Endothelial cell of umbilical vein (primary cell): Measurements from ENCODE around the gene OR13J1. TPM values are rescaled to one million over a fixed set of nuclear protein-coding genes. Genes with fewer than 3 reads are reported as not detected.

Experiments used
- BruUV-seq: library from RNA; stranded (reverse); fragments of 400-500 nt; replicated peaks from 2 replicates; lab custom pipeline; 2021; lab: Mats Ljungman, UMichigan
- CTCF ChIA-PET: fragments of 300-600, 350-600 bp; sonication (Branson Sonifier 250); formaldehyde crosslinking; loops from one replicate; lab custom pipeline; 2021; ENCODE audit warnings: antibody characterized with exemption, inconsistent platforms; lab: Charles Lee
- POLR2A ChIA-PET: fragments of 300-600, 350-600 bp; sonication (Branson Sonifier 250); formaldehyde crosslinking; loops from one replicate; lab custom pipeline; 2021; ENCODE audit warnings: antibody characterized with exemption, inconsistent platforms; lab: Charles Lee
- DNase-seq: peaks from one replicate; pipeline ENCODE4 v3.0.0-alpha.2; 2011; ENCODE audit warnings: low read depth, low spot score
- FAIRE-seq: peaks from 2 replicates; lab custom pipeline; 2011; peaks lifted over from hg19 to GRCh38; lab: Jason Lieb, UNC
- H2AFZ ChIP-seq: 2 replicates; pipeline ENCODE4 v1.6.0; 2012; ENCODE audit warnings: low read depth, low read length, control low read depth, inconsistent platforms
- H3K27ac ChIP-seq: 2 replicates; pipeline ENCODE4 v1.5.1; 2011; ENCODE audit warnings: low read depth, mild to moderate bottlenecking, control low read depth, low read length, moderate library complexity; ENCODE audit not compliant: insufficient read depth
- H3K27me3 ChIP-seq, 2 experiments: 2 replicates each; pipeline versions ENCODE4 v1.6.0 to v1.6.1; 2011; ENCODE audit warnings: low read length in 2 of 2, mixed read lengths in 1 of 2; ENCODE audit not compliant: control insufficient read depth in 2 of 2, insufficient read depth in 2 of 2
- H3K36me3 ChIP-seq, 2 experiments: 2 replicates in 1 of 2; 3 replicates in 1 of 2; pipeline ENCODE4 v1.5.1; 2011; ENCODE audit warnings: low read length in 2 of 2, mild to moderate bottlenecking in 1 of 2, moderate library complexity in 1 of 2; ENCODE audit not compliant: control insufficient read depth in 2 of 2, insufficient read depth in 2 of 2; ENCODE audit errors: extremely low read depth in 1 of 2
- H3K4me1 ChIP-seq: 3 replicates; pipeline ENCODE4 v1.5.1; 2011; ENCODE audit warnings: mild to moderate bottlenecking, low read length; ENCODE audit not compliant: control insufficient read depth, insufficient read depth; ENCODE audit errors: extremely low read depth
- H3K4me2 ChIP-seq: 2 replicates; pipeline ENCODE4 v1.6.1; 2011; ENCODE audit warnings: low read length, control low read depth, mixed read lengths; ENCODE audit not compliant: insufficient read depth
- H3K4me3 ChIP-seq, 3 experiments: fragments of 200-600 bp in 1 of 3; sonication (generic), shearing (Covaris generic) in 1 of 3; replicated peaks in 1 of 3; 2 replicates each; pipeline ENCODE4 v1.5.1; 2011 to 2016; ENCODE audit warnings: control low read depth in 3 of 3, low read length in 3 of 3, mild to moderate bottlenecking in 2 of 3, inconsistent platforms in 1 of 3, low read depth in 1 of 3, moderate library complexity in 1 of 3; ENCODE audit not compliant: insufficient read depth in 1 of 3
- H3K79me2 ChIP-seq: 2 replicates; pipeline ENCODE4 v1.6.0; 2012; ENCODE audit warnings: low read length, inconsistent platforms; ENCODE audit not compliant: control insufficient read depth, insufficient read depth
- H3K9ac ChIP-seq: replicated peaks from 2 replicates; pipeline ENCODE3; 2011; ENCODE audit warnings: low read length, control low read depth; ENCODE audit not compliant: insufficient read depth; ENCODE audit errors: extremely low read depth
- H3K9me1 ChIP-seq: replicated peaks from 3 replicates; pipeline ENCODE4 v1.6.0; 2011; ENCODE audit warnings: mild to moderate bottlenecking, low read length; ENCODE audit not compliant: control insufficient read depth, insufficient read depth; ENCODE audit errors: extremely low read depth
- H3K9me3 ChIP-seq: replicated peaks from 2 replicates; pipeline ENCODE4 v1.5.1; 2012; ENCODE audit warnings: low read length, inconsistent platforms; ENCODE audit not compliant: control insufficient read depth, insufficient read depth
- H4K20me1 ChIP-seq: replicated peaks from 2 replicates; pipeline ENCODE3; 2011; ENCODE audit warnings: mild to moderate bottlenecking, low read length; ENCODE audit not compliant: control insufficient read depth, insufficient read depth; ENCODE audit errors: extremely low read depth
- CTCF ChIP-seq, 2 donors: IDR thresholded peaks; 1 replicate in 1 of 2; 2 replicates in 1 of 2; pipeline ENCODE4 v1.5.1; 2011; ENCODE audit warnings: low read length in 2 of 2, mild to moderate bottlenecking in 2 of 2, moderate library complexity in 2 of 2, control low read depth in 1 of 2, inconsistent platforms in 1 of 2, low read depth in 1 of 2; ENCODE audit not compliant: insufficient read depth in 1 of 2; ENCODE audit errors: extremely low read depth in 1 of 2
- EZH2 ChIP-seq: IDR thresholded peaks from 2 replicates; pipeline ENCODE4 v1.6.1; 2012; ENCODE audit warnings: borderline replicate concordance, low read depth, mild to moderate bottlenecking, moderate library complexity, low read length, inconsistent platforms; ENCODE audit not compliant: severe bottlenecking
- FOS ChIP-seq: IDR thresholded peaks from 2 replicates; pipeline ENCODE4 v1.6.1; 2011; ENCODE audit warnings: mild to moderate bottlenecking, low read length, moderate library complexity, borderline replicate concordance; ENCODE audit not compliant: insufficient read depth
- GATA2 ChIP-seq: IDR thresholded peaks from 2 replicates; pipeline ENCODE4 v1.7.0; 2011; ENCODE audit warnings: low read depth, mild to moderate bottlenecking, moderate library complexity, mixed read lengths, low read length; ENCODE audit not compliant: insufficient read length, insufficient read depth
- JUN ChIP-seq: IDR thresholded peaks from 2 replicates; pipeline ENCODE4 v1.6.1; 2011; ENCODE audit warnings: borderline replicate concordance, low read depth; ENCODE audit not compliant: insufficient read length, insufficient read depth
- MAX ChIP-seq: IDR thresholded peaks from 2 replicates; pipeline ENCODE4 v1.6.1; 2011; ENCODE audit not compliant: insufficient read depth, insufficient read length
- MYC ChIP-seq: IDR thresholded peaks from one replicate; pipeline ENCODE4 v1.6.1; 2011; ENCODE audit warnings: mild to moderate bottlenecking, low read depth, low read length
- POLR2A ChIP-seq: IDR thresholded peaks from 2 replicates; pipeline ENCODE4 v1.6.1; 2012; ENCODE audit warnings: low read depth, mild to moderate bottlenecking, control low read depth, low read length
- POLR2AphosphoS5 ChIP-seq: IDR thresholded peaks from 2 replicates; pipeline ENCODE4 v1.6.1; 2012; ENCODE audit warnings: low read depth, mild to moderate bottlenecking, control low read depth, low read length, moderate library complexity; ENCODE audit not compliant: insufficient read depth
- dilution Hi-C: fragments of 300-500 bp; cut with MboI; formaldehyde crosslinking; loops from one replicate; pipeline ENCODE4 v1.15.0; 2019; ENCODE audit warnings: low sequenced_read_pairs; ENCODE audit not compliant: extremely low pct_ligation_motif_present
- intact Hi-C: fragments of 100-400 bp; cut with micrococcal nuclease; formaldehyde crosslinking; loops from one replicate; pipeline ENCODE4 v1.10.0; 2022
- polyA plus RNA-seq, 4 experiments: library from polyadenylated mRNA; depleted of rRNA in 3 of 4; stranded (reverse) in 3 of 4; unstranded in 1 of 4; fragments of >200 nt; gene quantifications; 2 replicates each; pipeline versions ENCODE4 v1.2.1 to v1.2.3, GENCODE V29; 2011 to 2012; ENCODE audit warnings: missing spikeins in 1 of 4
- total RNA-seq: library from RNA; stranded (reverse); gene quantifications from 2 replicates; pipeline ENCODE4 v1.2.3, GENCODE V29; 2021

OR13J1 gene
- total and polyA plus RNA-seq, 2 donors (not counting 3 experiments of a cell fraction or from before 2014, with no cell fraction given) = not detected

GRCh38 chr9:35864695-35865255 is 5.4 kb downstream of the OR13J1 start:
- BruUV-seq = no TSS peak
- intact Hi-C loops = loop anchor here (2.0 kb wide), 1 partner anchor 16 kb away; no protein-coding TSS in a partner anchor
- Histone ChIP-seq H3K9ac (no peak overlapping the region), H3K27me3 (peaks cover 8 to 24% of the 10 kb centered on the region in 2 experiments), H2AFZ (no peak overlapping the region), H3K4me3 (no peak overlapping the region), H3K4me1 (no peaks in the 10 kb centered on the region), H3K9me1 (no peaks in the 10 kb centered on the region), H3K27ac (no peak overlapping the region), H3K4me2 (no peak overlapping the region), H3K79me2 (no peaks in the 10 kb centered on the region), H4K20me1 (no peaks in the 10 kb centered on the region), H3K36me3 (no peaks in the 10 kb centered on the region), H3K9me3 (no peaks in the 10 kb centered on the region)
- no peak for DNase-seq
- no peak for FAIRE-seq
- CTCF ChIA-PET = interaction anchor here (0.9 to 2.6 kb wide), 3 partner anchors 14 to 39 kb away, joined by 3 to 7 read pairs (median 3); no protein-coding TSS in a partner anchor
- dilution Hi-C loops = no loop called here
- TF ChIP-seq EZH2 (no peak), MAX (no peak), FOS (no peak), POLR2A (no peak), GATA2 (no peak), CTCF (IDR thresholded peaks at IDR 0.05; ENCODE audit: extremely low read depth in 1 of 2, insufficient read depth in 1 of 2, low read depth in 1 of 2, low read length in 2 of 2) (no peak), POLR2AphosphoS5 (no peak), MYC (no peak), JUN (no peak)
- POLR2A ChIA-PET = no interaction called here
